Ishikawa (cell line): ENCODE data around the gene PKD2L2.

Experiments used
- CEBPB ChIP-seq: IDR thresholded peaks from 2 replicates; pipeline ENCODE4 v1.6.1; 2012
- CREB1 ChIP-seq: IDR thresholded peaks from 2 replicates; pipeline ENCODE4 v1.6.1; 2012; ENCODE audit warnings: low read depth
- EGR1 ChIP-seq: IDR thresholded peaks from 2 replicates; pipeline ENCODE4 v1.6.1; 2012
- EP300 ChIP-seq: IDR thresholded peaks from 2 replicates; pipeline ENCODE4 v1.6.1; 2012; ENCODE audit warnings: borderline replicate concordance
- NFIC ChIP-seq: IDR thresholded peaks from 2 replicates; pipeline ENCODE4 v1.6.1; 2012
- RAD21 ChIP-seq: IDR thresholded peaks from 2 replicates; pipeline ENCODE4 v1.6.1; 2012; ENCODE audit warnings: low read depth
- TAF1 ChIP-seq: IDR thresholded peaks from 2 replicates; pipeline ENCODE4 v1.6.1; 2012; ENCODE audit warnings: low read depth, mild to moderate bottlenecking
- TCF12 ChIP-seq: IDR thresholded peaks from 2 replicates; pipeline ENCODE4 v1.6.1; 2012; ENCODE audit warnings: low read depth
- TEAD4 ChIP-seq: IDR thresholded peaks from 2 replicates; pipeline ENCODE4 v1.6.1; 2012
- YY1 ChIP-seq: IDR thresholded peaks from 2 replicates; pipeline ENCODE4 v1.6.1; 2012; ENCODE audit warnings: low read depth
- TF ChIP-seq, protein P1 (sequence below): IDR thresholded peaks from 2 replicates; pipeline ENCODE4 v1.6.1; 2012
- TF ChIP-seq, protein P2 (sequence below): IDR thresholded peaks from 2 replicates; pipeline ENCODE4 v1.6.1; 2012; ENCODE audit warnings: low read depth, mild to moderate bottlenecking
- TF ChIP-seq, protein P3 (sequence below): IDR thresholded peaks from 2 replicates; pipeline ENCODE4 v1.6.1; 2012

DNA sequence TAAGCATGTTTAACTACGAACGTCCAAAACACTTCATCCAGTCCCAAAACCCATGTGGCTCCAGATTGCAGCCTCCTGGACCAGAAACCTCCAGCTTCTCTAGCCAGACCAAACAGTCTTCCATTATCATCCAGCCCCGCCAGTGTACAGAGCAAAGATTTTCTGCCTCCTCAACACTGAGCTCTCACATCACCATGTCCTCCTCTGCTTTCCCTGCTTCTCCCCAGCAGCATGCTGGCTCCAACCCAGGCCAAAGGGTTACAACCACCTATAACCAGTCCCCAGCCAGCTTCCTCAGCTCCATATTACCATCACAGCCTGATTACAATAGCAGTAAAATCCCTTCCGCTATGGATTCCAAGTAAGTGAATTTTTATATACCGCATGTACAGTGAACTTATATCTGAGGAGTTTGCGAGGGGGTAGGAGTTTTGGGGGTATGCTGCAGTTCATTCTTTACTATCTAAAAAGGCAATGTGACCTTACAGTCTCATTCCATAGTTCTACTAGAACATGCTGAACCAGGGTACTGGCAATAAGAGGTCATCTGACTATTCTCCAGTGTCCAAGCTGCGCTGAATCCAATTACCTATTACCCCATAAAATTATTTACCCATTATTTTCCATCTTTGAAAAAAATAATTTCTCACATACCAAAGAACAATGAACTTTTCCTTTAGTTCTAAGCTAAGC is 18.5 kb upstream of the PKD2L2 start:
- TF ChIP-seq, protein P1, sequence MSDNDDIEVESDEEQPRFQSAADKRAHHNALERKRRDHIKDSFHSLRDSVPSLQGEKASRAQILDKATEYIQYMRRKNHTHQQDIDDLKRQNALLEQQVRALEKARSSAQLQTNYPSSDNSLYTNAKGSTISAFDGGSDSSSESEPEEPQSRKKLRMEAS = no peak
- TF ChIP-seq RAD21 (no peak), EP300 (no peak), CREB1 (no peak), TAF1 (no peak), TEAD4 (no peak), CEBPB (no peak), YY1 (no peak), EGR1 (no peak), NFIC (no peak), TCF12 (no peak)
- TF ChIP-seq, protein P2, sequence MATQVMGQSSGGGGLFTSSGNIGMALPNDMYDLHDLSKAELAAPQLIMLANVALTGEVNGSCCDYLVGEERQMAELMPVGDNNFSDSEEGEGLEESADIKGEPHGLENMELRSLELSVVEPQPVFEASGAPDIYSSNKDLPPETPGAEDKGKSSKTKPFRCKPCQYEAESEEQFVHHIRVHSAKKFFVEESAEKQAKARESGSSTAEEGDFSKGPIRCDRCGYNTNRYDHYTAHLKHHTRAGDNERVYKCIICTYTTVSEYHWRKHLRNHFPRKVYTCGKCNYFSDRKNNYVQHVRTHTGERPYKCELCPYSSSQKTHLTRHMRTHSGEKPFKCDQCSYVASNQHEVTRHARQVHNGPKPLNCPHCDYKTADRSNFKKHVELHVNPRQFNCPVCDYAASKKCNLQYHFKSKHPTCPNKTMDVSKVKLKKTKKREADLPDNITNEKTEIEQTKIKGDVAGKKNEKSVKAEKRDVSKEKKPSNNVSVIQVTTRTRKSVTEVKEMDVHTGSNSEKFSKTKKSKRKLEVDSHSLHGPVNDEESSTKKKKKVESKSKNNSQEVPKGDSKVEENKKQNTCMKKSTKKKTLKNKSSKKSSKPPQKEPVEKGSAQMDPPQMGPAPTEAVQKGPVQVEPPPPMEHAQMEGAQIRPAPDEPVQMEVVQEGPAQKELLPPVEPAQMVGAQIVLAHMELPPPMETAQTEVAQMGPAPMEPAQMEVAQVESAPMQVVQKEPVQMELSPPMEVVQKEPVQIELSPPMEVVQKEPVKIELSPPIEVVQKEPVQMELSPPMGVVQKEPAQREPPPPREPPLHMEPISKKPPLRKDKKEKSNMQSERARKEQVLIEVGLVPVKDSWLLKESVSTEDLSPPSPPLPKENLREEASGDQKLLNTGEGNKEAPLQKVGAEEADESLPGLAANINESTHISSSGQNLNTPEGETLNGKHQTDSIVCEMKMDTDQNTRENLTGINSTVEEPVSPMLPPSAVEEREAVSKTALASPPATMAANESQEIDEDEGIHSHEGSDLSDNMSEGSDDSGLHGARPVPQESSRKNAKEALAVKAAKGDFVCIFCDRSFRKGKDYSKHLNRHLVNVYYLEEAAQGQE = no peak
- TF ChIP-seq, protein P3, sequence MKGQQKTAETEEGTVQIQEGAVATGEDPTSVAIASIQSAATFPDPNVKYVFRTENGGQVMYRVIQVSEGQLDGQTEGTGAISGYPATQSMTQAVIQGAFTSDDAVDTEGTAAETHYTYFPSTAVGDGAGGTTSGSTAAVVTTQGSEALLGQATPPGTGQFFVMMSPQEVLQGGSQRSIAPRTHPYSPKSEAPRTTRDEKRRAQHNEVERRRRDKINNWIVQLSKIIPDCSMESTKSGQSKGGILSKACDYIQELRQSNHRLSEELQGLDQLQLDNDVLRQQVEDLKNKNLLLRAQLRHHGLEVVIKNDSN = no peak
